ENCODE results near the gene TSR3.

The TSR3 gene

DNA sequence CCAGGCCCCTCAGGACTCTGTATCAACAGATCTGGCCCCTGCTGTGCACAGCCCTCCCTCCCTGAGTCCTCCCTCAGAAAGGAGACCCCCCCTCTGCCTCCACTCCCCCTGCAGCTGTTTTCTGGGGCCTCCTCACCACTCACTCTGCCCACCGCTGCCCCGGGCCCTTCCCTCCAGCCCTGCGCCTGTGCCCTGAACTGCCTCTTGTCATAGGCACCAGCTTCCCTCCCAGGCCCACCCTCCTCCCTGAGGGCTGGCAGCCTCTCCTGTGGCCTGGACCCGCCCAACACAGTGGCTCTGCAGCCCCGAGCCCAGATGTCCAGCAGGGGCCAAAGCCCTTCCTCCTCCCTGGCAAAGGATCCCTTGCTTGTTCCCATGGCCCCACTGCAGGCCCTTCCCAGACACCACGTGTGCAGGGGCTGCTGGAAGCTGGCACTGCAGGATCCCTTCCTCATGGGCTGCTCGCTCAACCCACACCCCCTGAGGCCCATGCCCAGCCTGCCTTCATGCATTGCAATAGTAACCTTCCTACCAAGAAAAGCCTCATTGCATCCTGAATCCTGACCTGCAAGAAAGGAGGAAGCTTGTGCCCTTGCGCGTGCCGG is 25.8 kb upstream of the TSR3 start:
- no peak overlapping the region for H3K4me3 ChIP-seq (ENCODE audit: low read length)
- no peak for DNase-seq (ENCODE audit: low read depth)

DNA sequence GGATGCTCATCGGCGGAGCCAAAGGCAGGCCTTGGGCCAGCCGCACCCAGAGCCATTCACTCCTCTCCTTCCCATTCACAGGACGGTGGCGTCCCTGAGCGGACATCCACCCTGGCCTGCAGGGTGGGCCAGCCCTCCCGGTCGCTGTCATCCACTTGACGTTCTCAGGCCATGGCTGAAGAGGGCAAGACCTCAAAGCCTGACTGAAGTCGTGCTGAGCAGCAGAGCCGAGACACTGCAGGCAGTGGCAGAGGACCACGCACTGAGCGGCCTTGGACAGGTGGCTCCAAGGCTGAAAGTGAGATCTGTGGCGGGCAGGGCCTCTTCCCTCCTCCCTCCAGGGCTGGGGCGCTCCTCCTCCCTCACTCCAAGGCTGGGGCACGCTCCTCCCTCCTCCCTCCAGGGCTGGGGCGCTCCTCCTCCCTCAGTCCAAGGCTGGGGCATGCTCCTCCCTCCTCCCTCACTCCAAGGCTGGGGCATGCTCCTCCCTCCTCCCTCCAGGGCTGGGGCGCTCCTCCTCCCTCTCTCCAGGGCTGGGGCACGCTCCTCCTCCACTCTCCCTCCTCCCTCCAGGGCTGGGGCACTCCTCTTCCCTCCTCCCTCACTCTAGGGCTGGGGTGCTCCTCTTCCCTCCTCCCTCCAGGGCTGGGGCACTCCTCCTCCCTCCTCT is 24.2 kb upstream of the TSR3 start:
- DNase-seq (ENCODE audit: low read depth) = no peak
- TF ChIP-seq CTCF (conservative IDR thresholded peaks at IDR 0.05; ENCODE audit: low read depth, low read length) = no peak

More for the DNA sequence above, 25.8 kb upstream of the TSR3 start:
- TF ChIP-seq CTCF (conservative IDR thresholded peaks at IDR 0.05; ENCODE audit: low read depth, low read length) = no peak

GRCh38 chr16:1375298-1375640 is 23.6 kb upstream of the TSR3 start:
- no peak overlapping the region for H3K4me3 ChIP-seq (ENCODE audit: low read length)
- no peak for DNase-seq (ENCODE audit: low read depth)
- no peak for TF ChIP-seq CTCF (conservative IDR thresholded peaks at IDR 0.05; ENCODE audit: low read depth, low read length)

More for the DNA sequence above, 24.2 kb upstream of the TSR3 start:
- no peak overlapping the region for H3K4me3 ChIP-seq (ENCODE audit: low read length)

DNA sequence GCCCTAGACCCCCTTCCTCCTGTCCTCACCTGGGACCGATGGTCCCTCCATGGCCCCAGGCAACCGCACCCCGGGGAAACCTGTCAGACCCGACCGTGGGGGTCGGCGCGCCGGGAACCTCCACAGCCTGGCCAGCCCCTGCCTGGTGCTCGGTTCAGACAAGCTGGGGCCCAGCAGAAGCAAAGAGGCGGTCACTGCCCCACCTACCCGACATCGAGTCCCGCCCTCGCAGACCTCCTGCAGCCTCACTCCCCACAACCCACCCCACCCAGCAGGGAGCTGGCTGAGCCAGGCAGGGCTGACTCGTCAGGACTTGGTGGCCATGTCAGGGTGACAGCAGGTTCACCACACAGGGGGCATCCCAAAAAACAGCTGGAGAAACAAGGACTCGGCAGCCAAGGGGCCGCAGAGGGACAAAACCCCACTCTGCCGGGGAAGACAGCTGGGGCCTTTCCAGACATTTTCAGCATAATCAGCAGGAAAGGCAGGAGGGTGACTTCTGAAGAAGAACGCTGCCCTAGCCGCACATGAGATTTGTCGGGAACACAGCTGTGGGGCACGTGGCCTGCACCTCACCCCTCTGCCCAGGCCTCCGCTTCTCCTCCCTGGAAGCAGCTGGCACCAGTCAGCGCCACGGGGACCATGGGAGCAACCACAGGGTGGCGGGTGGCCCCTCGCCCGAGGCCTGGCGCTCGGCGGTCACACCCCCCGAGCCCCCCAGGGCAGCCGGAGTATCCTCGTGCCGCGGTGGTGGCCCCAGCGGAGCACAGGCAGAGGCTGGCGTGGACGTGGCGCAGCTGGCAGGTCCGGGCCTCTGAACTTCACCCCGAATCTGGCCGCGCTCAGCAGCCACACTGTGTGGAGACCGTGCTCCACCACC is 23.0 kb upstream of the TSR3 start:
- no peak overlapping the region for H3K4me3 ChIP-seq (ENCODE audit: low read length)
- no peak for DNase-seq (ENCODE audit: low read depth)
- no peak for TF ChIP-seq CTCF (conservative IDR thresholded peaks at IDR 0.05; ENCODE audit: low read depth, low read length)

DNA sequence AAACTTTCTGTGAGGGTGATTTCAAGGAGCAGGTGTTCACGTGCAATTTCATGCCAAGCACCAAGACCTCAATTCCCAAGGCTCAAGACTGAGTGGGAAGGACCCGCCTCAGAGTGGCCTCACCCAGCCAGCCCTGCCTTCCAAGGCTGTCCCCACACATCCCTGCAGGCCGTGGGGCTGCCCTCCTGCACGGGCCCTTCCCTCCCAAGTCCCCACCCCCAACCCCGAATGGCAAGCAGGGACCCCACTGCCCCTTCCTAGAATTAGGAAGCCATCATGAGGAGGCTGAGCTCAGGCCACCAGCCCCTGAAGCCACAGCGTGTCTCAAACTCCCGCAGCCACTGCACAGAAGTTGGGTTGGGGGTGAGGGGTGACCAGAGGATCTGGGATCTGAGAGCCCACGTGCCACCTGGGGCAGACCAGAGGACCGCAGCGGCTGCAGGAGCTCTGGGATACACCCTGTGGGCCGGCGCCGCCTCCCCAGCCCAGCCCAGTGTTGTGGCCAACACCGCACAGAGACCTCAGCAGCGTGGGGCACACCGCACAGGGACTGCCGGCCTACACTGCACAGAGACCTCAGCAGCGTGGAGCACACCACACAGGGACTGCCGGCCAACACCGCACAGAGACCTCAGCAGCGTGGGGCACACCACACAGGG is 20.7 kb upstream of the TSR3 start:
- DNase-seq (ENCODE audit: low read depth) = no peak
- no peak for TF ChIP-seq CTCF (conservative IDR thresholded peaks at IDR 0.05; ENCODE audit: low read depth, low read length)
- no peak overlapping the region for H3K4me3 ChIP-seq (ENCODE audit: low read length)

DNA sequence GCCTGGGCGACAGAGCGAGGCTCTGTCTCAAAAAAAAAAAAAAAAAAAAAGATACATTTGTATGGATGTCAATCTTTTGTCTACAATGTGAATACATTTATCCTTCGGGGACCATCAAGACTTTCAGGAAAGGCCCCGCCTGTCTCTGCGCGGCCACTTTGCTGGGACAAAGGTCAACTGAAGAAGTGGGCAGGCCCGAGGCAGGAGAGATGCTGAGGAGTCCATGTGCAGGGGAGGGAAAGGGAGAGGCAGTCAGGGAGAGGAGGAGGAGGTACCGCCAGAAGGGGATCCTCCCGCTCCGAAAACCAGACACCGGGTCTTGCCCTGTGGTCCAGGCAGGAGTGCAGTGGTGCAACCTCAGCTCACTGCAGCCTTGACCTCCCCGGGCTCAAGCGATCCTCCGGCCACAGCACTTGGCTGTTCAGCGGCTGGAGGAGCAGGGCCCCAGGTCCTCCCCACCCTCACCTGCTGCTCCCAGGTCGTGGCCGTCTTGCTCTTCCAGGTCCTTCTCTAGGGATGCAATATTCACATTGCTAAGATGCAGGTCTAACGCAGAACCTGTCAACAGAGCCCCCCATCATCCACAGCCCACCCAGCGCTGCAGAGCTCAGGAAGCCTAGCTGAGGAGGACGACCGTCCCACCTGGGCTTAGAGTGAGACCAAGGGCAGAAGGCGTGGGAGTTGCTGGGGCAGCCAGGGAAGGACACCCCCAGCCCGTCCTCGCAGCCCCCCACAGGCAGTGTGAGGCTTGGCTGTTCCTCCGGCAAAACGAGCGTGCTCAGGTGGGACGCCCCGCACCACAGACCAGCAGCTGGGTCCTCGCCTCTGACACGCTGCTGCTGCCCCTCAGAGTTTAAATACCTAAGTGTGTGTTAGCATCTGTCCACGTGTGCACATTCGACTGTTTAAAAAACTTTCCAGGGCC is 19.6 kb upstream of the TSR3 start:
- TF ChIP-seq CTCF (conservative IDR thresholded peaks at IDR 0.05; ENCODE audit: low read depth, low read length) = no peak
- no peak for DNase-seq (ENCODE audit: low read depth)
- no peak overlapping the region for H3K4me3 ChIP-seq (ENCODE audit: low read length)

Data from retinal pigment epithelial cell (primary cell).